K562 (cell line): Measurements from ENCODE around the gene LPAR3. TPM values are rescaled to one million over a fixed set of nuclear protein-coding genes. Genes with fewer than 3 reads are reported as not detected.

Source experiments
- ATAC-seq: fragments of 200-7000 bp; cut with Tn5 transposase; 3 replicates; pipeline ENCODE4 v1.9.1; 2020; ENCODE audit warnings: moderate library complexity
- BruUV-seq: library from RNA; stranded (reverse); fragments of 400-500 nt; replicated peaks from 2 replicates; lab custom pipeline; 2021; lab: Mats Ljungman, UMichigan
- CTCF ChIA-PET: fragments of 300-600 bp; formaldehyde crosslinking; extraction: SDS; loops from one replicate; lab custom pipeline; 2021; ENCODE audit warnings: low intra/inter-chr PET ratio; lab: Yijun Ruan, JAX
- POLR2A ChIA-PET: fragments of 300-600, 350-650 bp; sonication (Branson Sonifier 250); formaldehyde crosslinking; extraction: SDS; loops from one replicate; lab custom pipeline; 2021; ENCODE audit warnings: antibody characterized with exemption, inconsistent platforms; lab: Yijun Ruan, JAX
- DNase-seq, 4 experiments: peaks; one replicate each; pipeline versions ENCODE4 v3.0.0 to v3.0.0-alpha.2; 2011 to 2018; ENCODE audit warnings: low spot score in 3 of 4, mixed read lengths in 3 of 4; ENCODE audit errors: extremely low read depth in 1 of 4
- FAIRE-seq: peaks from 2 replicates; lab custom pipeline; 2011; peaks lifted over from hg19 to GRCh38; lab: Jason Lieb, UNC
- H2AFZ ChIP-seq: 2 replicates; pipeline ENCODE4 v1.6.0; 2011; ENCODE audit warnings: low read depth, low read length, control low read depth, inconsistent platforms
- H3K27ac ChIP-seq: fragments of 200-600 bp; 3 replicates; pipeline ENCODE4 v1.8.0; 2011; ENCODE audit warnings: low read depth, mild to moderate bottlenecking, control low read depth, inconsistent platforms, low read length, moderate library complexity, mixed read lengths; ENCODE audit errors: extremely low read depth
- H3K27me3 ChIP-seq, 2 experiments: fragments of 300-600 bp in 1 of 2; 2 replicates in 1 of 2; 3 replicates in 1 of 2; pipeline versions ENCODE4 v1.6.0 to v1.8.0; 2011; ENCODE audit warnings: inconsistent platforms in 2 of 2, low read length in 2 of 2, mild to moderate bottlenecking in 1 of 2, mixed read lengths in 1 of 2, moderate library complexity in 1 of 2; ENCODE audit not compliant: control insufficient read depth in 2 of 2, insufficient read depth in 2 of 2
- H3K36me3 ChIP-seq: fragments of 300-600 bp; 3 replicates; pipeline ENCODE4 v1.8.0; 2011; ENCODE audit warnings: mild to moderate bottlenecking, low read length, inconsistent platforms; ENCODE audit not compliant: control insufficient read depth, insufficient read depth
- H3K4me1 ChIP-seq, 2 experiments: fragments of 200-600 bp in 1 of 2; replicated peaks in 1 of 2; 2 replicates in 1 of 2; 3 replicates in 1 of 2; pipeline versions ENCODE4 v1.5.1 to v1.8.0; 2011; ENCODE audit warnings: inconsistent platforms in 2 of 2, low read length in 2 of 2, mild to moderate bottlenecking in 1 of 2, mixed read lengths in 1 of 2, moderate library complexity in 1 of 2; ENCODE audit not compliant: control insufficient read depth in 2 of 2, insufficient read depth in 2 of 2
- H3K4me2 ChIP-seq: 2 replicates; pipeline ENCODE4 v1.6.1; 2011; ENCODE audit warnings: low read length, control low read depth, inconsistent platforms, mixed read lengths; ENCODE audit not compliant: insufficient read depth
- H3K4me3 ChIP-seq: fragments of 200-600 bp; sonication (generic), shearing (Covaris generic); 2 replicates; pipeline ENCODE4 v1.5.1; 2016; ENCODE audit warnings: control low read depth, inconsistent platforms
- H3K79me2 ChIP-seq: fragments of 200-600 bp; 3 replicates; pipeline ENCODE4 v1.8.0; 2011; ENCODE audit warnings: low read length, inconsistent platforms; ENCODE audit not compliant: control insufficient read depth, insufficient read depth
- H3K9ac ChIP-seq, 2 experiments: 2 replicates each; pipeline versions ENCODE4 v1.6.0 to v1.6.1; 2011; ENCODE audit warnings: low read depth in 2 of 2, low read length in 2 of 2, control low read depth in 1 of 2, inconsistent platforms in 1 of 2, mild to moderate bottlenecking in 1 of 2, mixed read lengths in 1 of 2; ENCODE audit not compliant: insufficient read depth in 1 of 2
- H3K9me1 ChIP-seq: one replicate; pipeline ENCODE4 v1.6.0; 2011; ENCODE audit warnings: inconsistent platforms, mild to moderate bottlenecking, low read length, moderate library complexity; ENCODE audit not compliant: control insufficient read depth, insufficient read depth
- H3K9me3 ChIP-seq: replicated peaks from 2 replicates; pipeline ENCODE4 v1.5.1; 2011; ENCODE audit warnings: low read depth, low read length, inconsistent platforms; ENCODE audit not compliant: control insufficient read depth, insufficient read depth
- H4K20me1 ChIP-seq: replicated peaks from 2 replicates; pipeline ENCODE4 v1.6.1; 2011; ENCODE audit warnings: low read length, inconsistent platforms, mixed read lengths; ENCODE audit not compliant: control insufficient read depth, insufficient read depth
- FOXK2 ChIP-seq, 2 experiments: fragments of 450-650 bp; IDR thresholded peaks in 1 of 2; conservative IDR thresholded peaks in 1 of 2; 2 replicates each; pipeline ENCODE4 v1.6.1; 2016; ENCODE audit warnings: low read depth in 2 of 2, mild to moderate bottlenecking in 1 of 2
- KAT8 ChIP-seq: fragments of 450-650 bp; IDR thresholded peaks from 2 replicates; pipeline ENCODE4 v1.6.1; 2016; ENCODE audit warnings: low read depth, mild to moderate bottlenecking
- TCF7 ChIP-seq: sonication (generic); IDR thresholded peaks from 2 replicates; pipeline ENCODE4 v1.6.1; 2016; ENCODE audit warnings: antibody characterized with exemption, borderline replicate concordance
- ZNF507 ChIP-seq: conservative IDR thresholded peaks from 2 replicates; pipeline ENCODE4 v1.6.1; 2017; ENCODE audit warnings: missing genetic modification characterization, missing compliant biosample characterization
- ZNF511 ChIP-seq: sonication (generic); formaldehyde crosslinking; IDR thresholded peaks from 2 replicates; pipeline ENCODE4 v1.8.0; 2022; ENCODE audit warnings: mild to moderate bottlenecking, missing genetic modification reagents
- WGBS: fragments of 100-300 bp; shearing (Covaris generic); methylation state at CpG from one replicate; pipeline ENCODE4 v1.1.6; 2016; ENCODE audit warnings: low coverage, mixed read lengths; ENCODE audit not compliant: insufficient coverage; ENCODE audit errors: missing lambda C conversion rate; 5-methylcytosine and 5-hydroxymethylcytosine counted together
- in situ Hi-C: fragments of 300-500 bp; cut with MboI; formaldehyde crosslinking; loops from 4 replicates; pipeline ENCODE4 v1.15.0; 2018; ENCODE audit warnings: inconsistent platforms, mixed read lengths
- intact Hi-C: fragments of 100-400 bp; cut with micrococcal nuclease; formaldehyde crosslinking; loops from 2 replicates; pipeline ENCODE4 v1.14.2; 2022
- polyA plus RNA-seq, 8 experiments: library from polyadenylated mRNA; depleted of rRNA in 4 of 8; stranded (reverse) in 5 of 8; unstranded in 3 of 8; fragments of >200 nt; fragmentation: Nextera tagmentation in 2 of 8; fragmentation: Illumina TruSeq in 1 of 8; extraction: Ambion mirVana in 2 of 8; extraction: Trizol in 1 of 8; gene quantifications; 2 replicates each; pipeline versions ENCODE4 v1.2.1 to v1.2.3, GENCODE V29; 2011 to 2014; ENCODE audit warnings: inconsistent platforms in 1 of 8, missing spikeins in 1 of 8
- total RNA-seq, 7 experiments: library from RNA; depleted of rRNA in 6 of 7; stranded (reverse); fragments of >200 nt in 6 of 7; fragmentation: Illumina TruSeq in 2 of 7; extraction: Trizol in 2 of 7; gene quantifications; 2 replicates each; pipeline versions ENCODE4 v1.2.1 to v1.2.3, GENCODE V29; 2011 to 2021; ENCODE audit warnings: low replicate concordance in 1 of 7

The LPAR3 gene
- total and polyA plus RNA-seq, 9 of the 15 experiments (the other 6 are each of a cell fraction or from before 2014, with no cell fraction given) = 0.11 TPM; not detected in 8

- no peak for TF ChIP-seq FOXK2 (conservative IDR thresholded peaks at IDR 0.05 in 1 of 2, IDR thresholded peaks at IDR 0.05 in 1 of 2; ENCODE audit: low read depth in 2 of 2)
- no peak for TF ChIP-seq ZNF511
- WGBS = 0% methylated on average over 1 of the region's 1 CpG
- BruUV-seq = no TSS peak
- H3K4me2 ChIP-seq = no peak overlapping the region
- H3K4me3 ChIP-seq = no peak overlapping the region
- no peak overlapping the region for H3K27ac ChIP-seq
- no peaks in the 10 kb centered on the region for H3K79me2 ChIP-seq
- intact Hi-C loops (no loop called here), in situ Hi-C loops (no loop called here)
- H3K27me3 ChIP-seq = no peaks in the 10 kb centered on the region
- no peaks in the 10 kb centered on the region for H3K9me3 ChIP-seq
- CTCF ChIA-PET = no interaction called here
- H2AFZ ChIP-seq = no peak overlapping the region
- no peak overlapping the region for H3K9ac ChIP-seq
- no peaks in the 10 kb centered on the region for H4K20me1 ChIP-seq
- no peaks in the 10 kb centered on the region for H3K36me3 ChIP-seq
- no peak for DNase-seq
- FAIRE-seq = no peak
- ATAC-seq = no peak
- POLR2A ChIA-PET = no interaction called here
- H3K9me1 ChIP-seq = no peaks in the 10 kb centered on the region
- no peaks in the 10 kb centered on the region for H3K4me1 ChIP-seq
These were observed 89.4 kb downstream of the LPAR3 start for GRCh38 chr1:84803604-84804003.

- TF ChIP-seq ZNF507 (no peak), TCF7 (no peak), KAT8 (no peak)
- TF ChIP-seq, all 486 proteins: peak for 0
- H3K4me1 ChIP-seq = no peaks in the 10 kb centered on the region
- POLR2A ChIA-PET = no interaction called here
- H3K36me3 ChIP-seq = no peaks in the 10 kb centered on the region
- DNase-seq (no peak), FAIRE-seq (no peak), ATAC-seq (no peak)
- H4K20me1 ChIP-seq = no peaks in the 10 kb centered on the region
- no peaks in the 10 kb centered on the region for H3K9me1 ChIP-seq
- CTCF ChIA-PET = no interaction called here
- in situ Hi-C loops (no loop called here), intact Hi-C loops (no loop called here)
- no TSS peak for BruUV-seq
- H3K9me3 ChIP-seq = no peaks in the 10 kb centered on the region
- no peak overlapping the region for H3K4me2 ChIP-seq
- 0% methylated on average over 1 of the region's 1 CpG for WGBS
- H3K9ac ChIP-seq = no peak overlapping the region
- H3K27me3 ChIP-seq = no peaks in the 10 kb centered on the region
- H2AFZ ChIP-seq = no peak overlapping the region
- no peak overlapping the region for H3K27ac ChIP-seq
- H3K4me3 ChIP-seq = no peak overlapping the region
- H3K79me2 ChIP-seq = no peaks in the 10 kb centered on the region
These were observed 90.3 kb downstream of the LPAR3 start for GRCh38 chr1:84802567-84803232.
